ENCODE results near the gene N4BP2L1.

DNA sequence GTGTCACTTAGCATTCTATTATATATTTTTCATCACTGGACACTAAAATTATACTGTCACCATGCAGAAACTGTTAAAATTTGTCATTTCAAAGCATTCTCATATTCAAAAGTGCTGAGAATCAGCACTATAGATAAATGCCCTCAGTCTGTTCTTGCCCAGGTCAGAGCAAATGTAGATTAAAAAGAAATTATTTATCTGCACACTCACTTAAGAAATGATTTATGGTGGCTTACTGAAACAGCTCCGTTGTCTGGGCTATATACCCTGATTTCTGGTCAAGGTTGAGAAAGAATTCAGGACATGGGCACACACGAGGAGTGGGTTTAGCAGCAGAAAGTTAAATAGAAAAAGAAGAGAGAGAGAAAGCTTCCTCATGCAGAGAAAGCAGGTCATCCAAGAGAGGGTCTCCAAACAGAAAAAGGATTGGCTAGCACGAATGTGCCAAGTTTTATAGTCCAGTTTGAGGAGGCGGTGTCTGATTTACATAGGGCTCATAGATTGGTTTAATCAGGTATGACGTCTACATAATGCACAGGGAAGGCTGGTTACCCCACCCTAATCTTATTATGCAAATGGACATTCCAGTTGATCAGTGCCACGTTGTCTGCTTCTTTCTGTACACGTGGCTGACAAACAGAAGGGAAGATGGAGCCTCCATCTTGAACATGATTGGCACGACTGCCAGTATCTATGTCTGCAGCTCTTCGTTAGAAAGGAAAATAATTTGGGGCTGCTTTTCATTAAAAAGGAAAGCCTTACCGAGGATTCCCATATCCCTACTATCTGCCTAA is 47.3 kb upstream of the N4BP2L1 start:
- TF ChIP-seq, protein P1, sequence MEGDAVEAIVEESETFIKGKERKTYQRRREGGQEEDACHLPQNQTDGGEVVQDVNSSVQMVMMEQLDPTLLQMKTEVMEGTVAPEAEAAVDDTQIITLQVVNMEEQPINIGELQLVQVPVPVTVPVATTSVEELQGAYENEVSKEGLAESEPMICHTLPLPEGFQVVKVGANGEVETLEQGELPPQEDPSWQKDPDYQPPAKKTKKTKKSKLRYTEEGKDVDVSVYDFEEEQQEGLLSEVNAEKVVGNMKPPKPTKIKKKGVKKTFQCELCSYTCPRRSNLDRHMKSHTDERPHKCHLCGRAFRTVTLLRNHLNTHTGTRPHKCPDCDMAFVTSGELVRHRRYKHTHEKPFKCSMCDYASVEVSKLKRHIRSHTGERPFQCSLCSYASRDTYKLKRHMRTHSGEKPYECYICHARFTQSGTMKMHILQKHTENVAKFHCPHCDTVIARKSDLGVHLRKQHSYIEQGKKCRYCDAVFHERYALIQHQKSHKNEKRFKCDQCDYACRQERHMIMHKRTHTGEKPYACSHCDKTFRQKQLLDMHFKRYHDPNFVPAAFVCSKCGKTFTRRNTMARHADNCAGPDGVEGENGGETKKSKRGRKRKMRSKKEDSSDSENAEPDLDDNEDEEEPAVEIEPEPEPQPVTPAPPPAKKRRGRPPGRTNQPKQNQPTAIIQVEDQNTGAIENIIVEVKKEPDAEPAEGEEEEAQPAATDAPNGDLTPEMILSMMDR (IDR thresholded peaks at IDR 0.05): no peak
- no peak for TF ChIP-seq POLR2A (IDR thresholded peaks at IDR 0.05)
